ENCODE results near the gene PACSIN1.

PACSIN1 gene

DNA sequence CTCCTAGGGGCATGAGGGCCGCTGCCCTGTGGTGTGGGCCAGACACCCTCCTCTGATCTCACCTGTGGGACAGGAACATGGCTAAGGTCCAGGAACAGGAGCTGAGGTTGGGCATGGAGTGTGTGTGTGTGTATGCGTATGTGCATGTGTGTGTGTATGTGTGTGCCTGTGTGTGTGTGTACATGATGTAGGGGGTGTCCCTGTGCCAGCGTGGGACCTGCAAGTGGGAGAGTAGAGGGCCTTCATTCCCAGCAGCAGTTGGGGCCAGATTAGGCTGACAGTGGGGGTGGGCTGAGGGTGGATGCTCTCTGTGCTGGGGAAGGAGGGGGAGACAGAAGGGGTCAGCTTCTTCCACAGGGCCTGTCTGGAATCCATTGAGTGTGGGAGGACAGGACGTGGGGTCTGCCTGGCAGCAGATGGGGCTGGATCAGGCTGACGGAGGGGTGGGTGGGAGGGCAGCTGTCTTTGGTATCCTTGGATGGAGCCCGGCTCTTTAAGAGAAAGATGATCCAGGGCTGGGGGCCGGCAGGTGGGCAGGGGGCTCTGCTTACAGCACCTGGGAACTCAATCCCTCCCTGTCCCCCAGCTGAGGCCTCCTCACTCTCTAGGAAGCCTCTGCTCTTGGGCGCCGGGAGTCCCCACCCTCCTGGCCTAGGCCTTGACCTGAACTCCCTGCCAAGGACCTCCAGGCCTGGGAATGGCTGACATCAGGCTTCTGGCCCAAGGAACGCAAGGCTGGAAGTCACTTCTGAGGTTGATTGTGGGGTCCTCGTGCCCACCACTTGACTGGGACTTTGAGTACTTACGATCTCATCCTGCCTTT, 46.2 kb downstream of the PACSIN1 start:
- TF ChIP-seq GATA2 (IDR thresholded peaks at IDR 0.05; ENCODE audit: low read depth, low read length) (no peak), GATA3 (IDR thresholded peaks at IDR 0.05; ENCODE audit: low read depth, low read length) (no peak)

DNA sequence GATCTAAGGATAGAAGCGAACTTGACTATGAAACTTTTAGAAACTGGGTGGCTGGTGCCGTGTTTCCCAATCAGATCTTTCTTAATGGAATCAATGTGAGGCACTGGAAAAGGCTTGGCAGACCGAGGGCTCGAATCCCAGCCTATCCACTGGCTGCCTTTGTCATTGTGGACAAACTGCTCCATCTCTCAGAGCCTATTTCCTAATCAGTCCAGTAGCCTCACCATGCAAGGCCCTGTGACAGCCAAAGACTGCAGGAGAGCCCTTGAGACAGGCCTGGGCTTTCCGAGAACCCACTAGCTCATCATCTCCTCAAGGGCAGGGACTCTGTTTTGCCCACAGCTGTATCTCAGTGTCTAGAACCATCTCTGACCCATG, 46.9 kb downstream of the PACSIN1 start:
- TF ChIP-seq GATA2 (IDR thresholded peaks at IDR 0.05; ENCODE audit: low read depth, low read length) (no peak), GATA3 (IDR thresholded peaks at IDR 0.05; ENCODE audit: low read depth, low read length) (no peak)

DNA sequence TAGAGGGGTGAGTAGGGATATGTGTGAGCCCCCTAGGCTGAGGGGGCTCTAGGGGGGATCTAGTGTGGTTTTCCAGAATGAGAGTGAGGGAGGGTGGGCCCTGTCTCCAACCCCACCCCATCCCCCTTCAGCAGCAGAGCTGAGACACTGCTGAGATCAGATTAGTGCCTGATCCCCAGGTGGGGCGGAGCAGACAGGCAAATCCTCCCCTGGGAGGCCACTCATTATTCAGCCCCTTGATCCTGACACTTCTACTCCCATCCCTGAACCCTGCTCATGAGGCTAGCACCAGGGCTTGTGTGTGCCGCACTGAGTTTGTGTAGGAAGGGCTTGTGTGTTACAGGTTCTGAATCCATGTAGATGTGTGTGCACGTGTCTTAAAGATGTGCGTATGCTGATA, 47.8 kb downstream of the PACSIN1 start:
- TF ChIP-seq GATA3 (IDR thresholded peaks at IDR 0.05; ENCODE audit: low read depth, low read length), result no peak
- no peak for TF ChIP-seq GATA2 (IDR thresholded peaks at IDR 0.05; ENCODE audit: low read depth, low read length)

DNA sequence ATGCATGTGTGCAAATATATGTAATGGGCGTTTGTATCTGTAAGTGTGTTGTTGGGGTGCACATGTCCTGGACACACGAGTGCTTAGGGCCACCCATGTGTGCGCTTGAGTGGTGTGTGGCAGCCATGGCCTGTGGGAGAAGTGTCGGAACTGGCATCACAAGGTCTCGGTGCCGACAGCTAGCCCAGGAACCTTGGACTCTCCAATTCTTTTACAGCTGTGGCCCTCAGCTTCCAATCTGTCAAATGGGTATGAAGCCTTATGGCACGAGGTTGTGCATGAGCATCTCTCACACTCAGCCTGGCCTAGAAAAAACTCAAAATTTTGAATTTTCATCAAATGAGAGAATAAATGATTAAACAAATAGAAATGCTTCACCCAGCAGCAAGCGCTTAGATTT, 48.2 kb downstream of the PACSIN1 start:
- no peak for TF ChIP-seq GATA3 (IDR thresholded peaks at IDR 0.05; ENCODE audit: low read depth, low read length)
- TF ChIP-seq GATA2 (IDR thresholded peaks at IDR 0.05; ENCODE audit: low read depth, low read length), result no peak

DNA sequence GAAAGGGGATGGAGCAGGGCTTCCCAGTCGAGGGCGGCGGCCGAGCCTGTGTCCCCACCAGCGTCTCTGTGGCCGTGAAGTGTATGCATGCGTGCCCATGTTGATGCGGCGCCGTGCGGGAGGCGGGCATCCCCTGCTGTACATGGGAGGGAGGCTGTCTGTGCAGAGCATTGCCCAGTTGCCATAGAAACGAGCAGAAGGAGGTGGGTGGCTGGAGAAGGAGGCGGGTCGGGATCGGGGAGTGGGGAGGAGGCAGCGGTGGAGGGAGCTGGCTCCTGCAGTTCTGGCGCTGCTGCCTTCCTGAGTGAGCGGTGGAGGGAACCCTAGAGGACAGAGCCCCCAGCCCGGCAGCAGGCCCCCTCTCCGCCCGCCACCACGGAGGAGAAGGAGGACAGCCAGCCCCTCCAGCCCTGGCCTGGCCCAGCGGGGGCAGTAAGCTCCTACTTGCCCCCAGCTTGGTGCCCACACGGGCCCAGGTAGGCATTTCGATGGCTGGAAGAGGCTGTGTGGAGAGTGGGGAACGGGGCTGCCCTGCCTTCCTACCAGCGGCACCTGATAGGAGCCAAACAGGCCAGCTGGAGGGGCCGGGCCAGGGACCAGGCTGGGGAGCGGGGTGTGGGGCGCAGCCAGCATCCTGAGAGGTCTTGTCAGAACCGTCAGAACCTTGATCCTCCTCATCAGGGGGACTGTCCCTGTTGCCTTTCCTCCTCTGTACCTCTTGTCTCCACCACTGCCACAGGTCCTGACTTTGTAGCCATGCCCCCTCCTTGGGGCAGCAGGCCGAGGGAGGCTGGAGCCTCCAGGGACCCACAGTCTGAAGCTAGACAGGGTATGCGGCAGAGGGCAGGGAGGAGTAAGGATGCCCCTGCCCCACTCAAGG, 49.0 kb downstream of the PACSIN1 start:
- no peak for TF ChIP-seq GATA3 (IDR thresholded peaks at IDR 0.05; ENCODE audit: low read depth, low read length)
- TF ChIP-seq GATA2 (IDR thresholded peaks at IDR 0.05; ENCODE audit: low read depth, low read length), result no peak

DNA sequence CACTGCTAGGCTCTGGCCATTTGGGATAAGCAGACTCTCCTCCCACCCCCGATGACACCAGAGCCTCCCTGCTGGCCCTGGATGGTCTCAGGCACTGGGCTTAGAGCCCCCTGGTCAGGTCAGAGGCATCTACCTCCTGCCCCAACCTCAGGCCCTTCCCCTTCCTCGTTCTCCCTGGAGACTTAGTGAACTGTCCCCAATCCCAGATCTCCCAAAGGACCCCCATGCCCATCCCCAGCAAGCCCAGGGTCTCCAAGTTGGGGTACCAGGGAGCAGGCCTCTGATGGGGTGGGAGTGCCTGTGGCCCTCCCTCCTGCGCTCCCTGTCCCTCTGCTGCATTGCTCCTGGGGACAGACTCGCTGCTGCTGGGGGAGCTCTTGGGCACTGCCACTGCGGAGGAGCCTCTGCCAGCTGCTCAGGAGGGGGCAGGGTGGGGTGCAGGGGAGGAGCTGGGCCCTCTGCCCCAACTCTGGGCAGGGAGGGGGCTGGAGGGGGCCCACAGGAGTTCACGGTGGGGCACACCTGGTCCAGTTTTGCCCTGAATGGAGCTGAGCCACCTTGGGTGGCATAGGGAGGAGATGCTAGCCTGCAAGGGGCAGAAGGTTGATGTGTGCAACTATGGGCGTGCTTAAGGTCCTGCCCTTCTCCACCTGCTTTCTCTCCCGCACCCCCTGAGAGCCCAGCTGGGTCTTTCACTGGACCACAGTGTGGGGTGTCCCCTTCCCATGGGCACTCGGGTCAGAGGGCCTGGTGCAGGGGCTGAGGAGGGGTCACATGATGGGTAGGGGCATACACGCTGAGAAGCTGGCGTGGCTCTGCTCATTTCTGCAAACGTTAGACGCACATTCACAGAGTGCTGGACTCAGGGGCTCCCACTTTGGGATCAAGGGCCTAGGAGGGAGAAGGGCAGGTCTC, 49.9 kb downstream of the PACSIN1 start:
- TF ChIP-seq GATA2 (IDR thresholded peaks at IDR 0.05; ENCODE audit: low read depth, low read length) (no peak), GATA3 (IDR thresholded peaks at IDR 0.05; ENCODE audit: low read depth, low read length) (no peak)

DNA sequence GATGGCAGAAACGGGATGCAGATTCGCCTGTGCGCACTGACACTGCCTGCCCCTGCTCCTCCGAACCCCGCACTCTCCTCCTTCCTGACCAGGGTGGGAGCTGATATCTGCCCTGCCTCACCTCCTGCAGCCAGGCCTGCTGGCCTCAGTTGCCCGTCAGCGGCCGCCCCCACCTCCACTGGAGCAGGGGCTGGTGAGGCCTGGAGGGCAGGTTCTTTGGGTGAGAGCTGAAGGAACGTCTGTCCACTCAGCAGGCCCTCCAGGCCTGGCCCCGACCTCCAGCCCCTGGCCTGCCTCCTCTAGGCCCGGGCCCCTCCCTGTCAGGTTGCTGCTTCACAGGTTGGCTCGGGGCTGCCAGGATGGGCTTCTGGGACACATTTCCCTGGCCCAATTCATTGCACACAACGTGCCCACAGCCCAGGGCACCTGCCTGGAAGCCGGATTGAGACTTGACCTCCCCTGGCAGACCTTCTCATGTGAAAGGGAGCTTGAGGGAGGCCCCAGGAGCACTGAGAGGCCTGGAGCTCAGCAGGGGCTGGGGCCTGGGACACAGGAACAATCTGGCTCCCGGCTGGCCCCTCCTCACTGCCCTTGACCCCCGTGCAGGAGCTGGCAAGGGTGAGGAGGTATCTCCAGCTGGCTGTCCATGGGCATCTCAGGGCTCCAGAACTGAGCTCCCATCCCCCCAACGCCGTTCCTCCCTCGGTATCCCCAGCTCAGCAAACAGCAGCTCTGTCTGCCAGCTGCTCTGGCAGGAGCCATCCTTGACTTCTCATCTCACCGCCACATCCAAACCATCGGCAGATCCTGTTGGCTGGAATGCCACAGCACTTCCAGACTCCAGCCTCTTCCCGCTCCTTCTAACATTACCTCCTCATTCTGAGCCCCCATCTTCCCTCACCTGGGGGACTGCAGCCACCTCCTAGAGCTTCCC, 50.8 kb downstream of the PACSIN1 start:
- TF ChIP-seq GATA3 (IDR thresholded peaks at IDR 0.05; ENCODE audit: low read depth, low read length), result no peak
- TF ChIP-seq GATA2 (IDR thresholded peaks at IDR 0.05; ENCODE audit: low read depth, low read length), result no peak

DNA sequence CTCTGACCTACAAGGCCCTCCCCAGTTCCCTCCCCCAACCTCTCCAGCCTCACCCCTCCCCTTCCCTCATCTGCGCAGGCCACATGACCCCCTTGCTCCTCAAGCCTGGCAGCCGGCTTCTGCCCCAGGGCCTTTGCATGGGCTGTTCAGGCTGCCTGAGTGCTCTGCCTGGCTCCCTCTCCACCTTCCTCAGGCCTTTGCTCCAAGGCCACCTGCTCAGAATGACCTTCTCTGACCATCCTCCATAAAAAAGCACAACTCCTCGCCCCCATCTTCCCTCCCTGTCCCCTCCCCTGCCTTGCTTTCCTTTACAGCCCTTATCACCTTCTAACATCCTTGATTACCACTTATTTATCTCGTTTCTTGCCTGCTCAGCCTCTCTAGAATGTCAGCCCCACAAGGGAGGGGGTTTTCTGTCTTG, 51.6 kb downstream of the PACSIN1 start:
- TF ChIP-seq GATA3 (IDR thresholded peaks at IDR 0.05; ENCODE audit: low read depth, low read length), result no peak
- no peak for TF ChIP-seq GATA2 (IDR thresholded peaks at IDR 0.05; ENCODE audit: low read depth, low read length)

DNA sequence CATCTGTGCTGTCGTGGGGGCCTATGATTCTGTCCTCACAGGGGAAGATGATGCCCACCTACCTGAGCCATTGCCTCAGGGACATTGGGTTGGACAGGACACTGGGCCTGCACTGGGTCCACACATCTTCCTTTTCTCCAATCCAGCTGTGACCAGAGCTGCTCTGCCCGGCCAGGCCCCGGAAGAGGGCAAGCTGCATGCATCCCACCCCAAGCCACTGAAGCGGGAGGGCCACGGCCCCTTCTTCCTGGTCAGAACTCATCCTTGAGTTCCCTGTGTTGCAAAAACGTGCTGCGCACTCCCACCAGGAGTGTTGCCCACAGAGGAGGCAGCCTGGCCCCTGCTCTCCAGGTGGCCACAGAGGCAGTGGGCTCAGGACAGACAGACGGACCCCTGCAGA, 52.1 kb downstream of the PACSIN1 start:
- TF ChIP-seq GATA2 (IDR thresholded peaks at IDR 0.05; ENCODE audit: low read depth, low read length), result no peak

DNA sequence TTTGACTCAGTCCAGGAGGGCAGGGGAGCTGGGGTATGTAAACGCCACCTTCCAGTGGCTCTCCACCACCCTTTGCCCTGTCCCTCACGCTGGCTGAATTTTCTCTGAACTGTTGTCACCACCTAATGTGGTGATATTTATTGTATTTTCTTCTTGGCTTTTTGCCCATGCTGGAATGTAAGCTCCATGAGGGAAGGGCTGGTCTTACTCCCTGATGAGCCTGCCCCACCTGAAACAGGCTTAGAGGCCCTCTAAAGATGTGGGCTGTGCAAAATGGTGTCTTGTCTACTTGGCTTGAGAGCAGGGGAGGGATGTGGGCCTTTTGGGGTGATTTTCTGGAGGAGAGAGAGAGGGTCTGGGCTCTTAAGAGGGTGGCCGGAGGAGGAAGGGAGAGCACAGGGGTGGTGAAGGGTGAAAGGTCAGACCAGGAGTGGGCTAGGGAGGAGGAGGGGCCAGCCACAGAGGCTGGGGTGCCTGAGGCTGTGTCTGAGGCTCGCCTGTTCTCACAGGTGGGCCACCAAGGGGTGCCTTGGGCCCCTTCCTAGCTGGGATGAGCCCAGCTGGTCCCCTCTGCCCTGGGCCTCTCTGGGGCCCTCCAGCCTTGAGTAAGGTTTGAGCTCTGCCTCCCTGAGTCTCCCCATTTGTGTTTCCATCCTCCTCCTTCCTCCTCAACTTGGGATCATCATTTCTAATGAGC, 52.9 kb downstream of the PACSIN1 start:
- TF ChIP-seq GATA3 (IDR thresholded peaks at IDR 0.05; ENCODE audit: low read depth, low read length) (no peak), GATA2 (IDR thresholded peaks at IDR 0.05; ENCODE audit: low read depth, low read length) (no peak)

DNA sequence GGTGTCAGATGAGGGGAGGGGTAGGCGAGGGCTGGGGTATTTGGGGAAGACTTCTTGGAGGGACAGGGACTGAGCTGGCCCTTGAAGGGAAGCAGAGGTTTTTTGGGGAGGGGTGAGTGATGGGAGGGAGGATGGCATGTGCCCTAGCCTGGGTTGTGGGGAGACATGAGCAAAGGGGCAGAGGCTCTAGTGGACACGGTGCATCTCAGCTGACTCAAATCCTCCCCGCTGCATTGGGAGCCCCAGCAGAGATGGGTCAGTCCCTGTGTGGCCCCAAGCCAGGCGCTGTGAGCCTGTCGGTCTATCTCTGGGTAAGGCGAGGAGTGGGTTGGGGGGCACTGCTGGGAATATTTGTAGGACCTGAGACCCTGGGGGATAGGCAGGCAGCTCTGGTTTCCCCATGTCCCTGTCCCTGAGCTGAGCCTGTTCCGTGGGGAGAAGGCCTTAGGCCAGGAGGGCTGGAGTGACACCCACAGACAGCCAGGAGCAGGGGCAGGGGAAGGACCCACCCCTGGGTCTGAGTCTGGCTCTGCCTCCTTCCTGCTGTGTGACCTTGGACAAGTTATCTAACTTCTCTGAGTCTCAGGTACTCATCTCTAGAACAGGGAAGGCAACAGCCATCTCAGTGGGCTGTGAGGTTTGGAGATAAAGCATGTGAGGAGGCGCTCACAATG, 54.2 kb downstream of the PACSIN1 start:
- TF ChIP-seq GATA2 (IDR thresholded peaks at IDR 0.05; ENCODE audit: low read depth, low read length) (no peak), GATA3 (IDR thresholded peaks at IDR 0.05; ENCODE audit: low read depth, low read length) (no peak)

All from SH-SY5Y (cell line).